Kidney (tissue), 14 donors: ENCODE results near the gene IRF1. TPM values are rescaled to one million over a fixed set of nuclear protein-coding genes. Genes with fewer than 3 reads are reported as not detected.

Source experiments
- DNase-seq, 5 donors: peaks; one replicate each; pipeline ENCODE4 v3.0.0-alpha.2; 2013 to 2020
- FAIRE-seq: peaks from 2 replicates; lab custom pipeline; 2012; peaks lifted over from hg19 to GRCh38; lab: Jason Lieb, UNC
- H3K27ac ChIP-seq, 2 donors: one replicate each; pipeline ENCODE4 v1.7.0; 2013; ENCODE audit warnings: low read depth in 2 of 2, low read length in 2 of 2, inconsistent platforms in 1 of 2
- H3K27me3 ChIP-seq: one replicate; pipeline ENCODE4 v1.7.1; 2013; ENCODE audit warnings: low read length, inconsistent platforms; ENCODE audit not compliant: control insufficient read depth, insufficient read depth
- H3K36me3 ChIP-seq, 3 donors: one replicate each; pipeline versions ENCODE4 v1.7.0 to v1.7.1; 2013; ENCODE audit warnings: low read length in 3 of 3, control low read depth in 1 of 3, inconsistent platforms in 1 of 3; ENCODE audit not compliant: insufficient read depth in 3 of 3, control insufficient read depth in 2 of 3
- H3K4me1 ChIP-seq, 3 donors: one replicate each; pipeline versions ENCODE4 v1.7.0 to v1.7.1; 2013; ENCODE audit warnings: low read length in 3 of 3, inconsistent platforms in 1 of 3, low read depth in 1 of 3; ENCODE audit not compliant: control insufficient read depth in 2 of 3, insufficient read depth in 2 of 3
- H3K4me3 ChIP-seq, 3 donors: one replicate each; pipeline versions ENCODE4 v1.7.0 to v1.8.1; 2013; ENCODE audit warnings: low read length in 3 of 3, control low read depth in 1 of 3, inconsistent platforms in 1 of 3
- H3K9ac ChIP-seq, 3 donors: one replicate each; pipeline versions ENCODE4 v1.7.0 to v1.7.1; 2013; ENCODE audit warnings: low read length in 3 of 3, control low read depth in 1 of 3, inconsistent platforms in 1 of 3
- H3K9me3 ChIP-seq, 3 donors: one replicate each; pipeline versions ENCODE4 v1.7.0 to v1.7.1; 2013; ENCODE audit warnings: low read length in 3 of 3, control low read depth in 1 of 3, inconsistent platforms in 1 of 3; ENCODE audit not compliant: control insufficient read depth in 2 of 3, insufficient read depth in 1 of 3
- CTCF ChIP-seq: IDR thresholded peaks from 3 replicates; pipeline ENCODE4 v1.5.1; 2012; ENCODE audit warnings: mild to moderate bottlenecking, moderate library complexity, borderline replicate concordance; ENCODE audit not compliant: insufficient read depth; ENCODE audit errors: extremely low read depth
- intact Hi-C: fragments of 100-400 bp; cut with DNase I; formaldehyde crosslinking; loops from one replicate; pipeline ENCODE4 v1.11.1; 2022
- polyA plus RNA-seq: library from polyadenylated mRNA; stranded (reverse); fragments of 350-450 nt; fragmentation: Illumina TruSeq; extraction: RNeasy Lipid Tissue Mini Kit (QIAGEN cat#74804); gene quantifications from one replicate; pipeline ENCODE4 v1.2.3, GENCODE V29; 2014; ENCODE audit warnings: low read depth, low replicate concordance; ENCODE audit not compliant: insufficient read depth
- total RNA-seq: library from RNA; stranded (reverse); fragmentation: NEBNext Ultra II Directional; extraction: Animal tissue kit (Norgen Biotek cat#: 25700); gene quantifications from one replicate; pipeline ENCODE4 v1.2.1, GENCODE V29; 2021
- donor health status: control.
- donor health status: control.
- donor health status: control.
- donor health status: control.
- donor health status: control.
- donor health status: DM: yes; HTN: yes; CAD: no.
- donor health status: Normal renal cell carcinoma (clear cell type).

Gene IRF1
- total and polyA plus RNA-seq, 2 donors from 2014 or later: 20.5 to 55.6 TPM

- no peaks in the 10 kb centered on the region for H3K27me3 ChIP-seq
- intact Hi-C loops: loop anchor here (10.0 kb wide), 1 partner anchor 64 kb away; no protein-coding TSS in a partner anchor
- H3K9ac ChIP-seq: peak overlapping the region; percentile 1 to 74 (median 44)
- peaks cover 0 to 47% (median 10%) of the 10 kb centered on the region in 3 donors for H3K4me1 ChIP-seq
- H3K4me3 ChIP-seq: peak overlapping the region; percentile 46 to 67 (median 66)
- DNase-seq (peak in 1 of 5 donors; percentile 36), FAIRE-seq (no peak)
- no peaks in the 10 kb centered on the region for H3K9me3 ChIP-seq
- H3K36me3 ChIP-seq: peaks cover 0 to 36% (median 36%) of the 10 kb centered on the region in 3 donors
- TF ChIP-seq CTCF: no peak
- no peak overlapping the region for H3K27ac ChIP-seq
These were observed 1.4 kb downstream of the IRF1 start for GRCh38 chr5:132489051-132489770.

- H3K9me3 ChIP-seq: no peaks in the 10 kb centered on the region
- H3K9ac ChIP-seq: peak overlapping the region in 2 of 3 donors; percentile 44 to 74
- no peaks in the 10 kb centered on the region for H3K27me3 ChIP-seq
- FAIRE-seq (no peak), DNase-seq (no peak)
- TF ChIP-seq CTCF: no peak
- intact Hi-C loops: loop anchor here (10.0 kb wide), 1 partner anchor 64 kb away; no protein-coding TSS in a partner anchor
- peaks cover 0 to 47% (median 10%) of the 10 kb centered on the region in 3 donors for H3K4me1 ChIP-seq
- no peak overlapping the region for H3K27ac ChIP-seq
- H3K36me3 ChIP-seq: peaks cover 0 to 42% (median 41%) of the 10 kb centered on the region in 3 donors
- H3K4me3 ChIP-seq: peak overlapping the region in 2 of 3 donors; percentile 66 to 67
These were observed 2.0 kb downstream of the IRF1 start for GRCh38 chr5:132488590-132488989.

GRCh38 chr5:132487841-132488555 lies 2.6 kb downstream of the IRF1 start:
- FAIRE-seq: no peak
- peak in 1 of 5 donors; percentile 10 for DNase-seq
- TF ChIP-seq CTCF: no peak
- Histone ChIP-seq H3K27ac (no peak overlapping the region), H3K9ac (peak overlapping the region in 2 of 3 donors; percentile 23 to 34), H3K27me3 (no peaks in the 10 kb centered on the region), H3K36me3 (peaks cover 0 to 46% (median 42%) of the 10 kb centered on the region in 3 donors), H3K9me3 (no peaks in the 10 kb centered on the region), H3K4me3 (peak overlapping the region in 2 of 3 donors; percentile 66 to 67), H3K4me1 (peaks cover 0 to 47% (median 10%) of the 10 kb centered on the region in 3 donors)
- intact Hi-C loops: loop anchor here (10.0 kb wide), 1 partner anchor 63 kb away; no protein-coding TSS in a partner anchor
